Adipocyte (in vitro differentiated cells): ENCODE measurements around the gene NET1.

ENCODE experiments used
- DNase-seq: peaks from one replicate; pipeline ENCODE4 v3.0.0-alpha.2; 2015; ENCODE audit warnings: low read depth
- H3K27me3 ChIP-seq: replicated peaks from 2 replicates; pipeline ENCODE4 v1.7.0; 2013; ENCODE audit warnings: mild to moderate bottlenecking, low read length, moderate library complexity; ENCODE audit not compliant: control insufficient read depth, insufficient read depth
- H3K36me3 ChIP-seq: 2 replicates; pipeline ENCODE4 v1.7.0; 2013; ENCODE audit warnings: low read length, mild to moderate bottlenecking, moderate library complexity; ENCODE audit not compliant: control insufficient read depth, insufficient read depth, severe bottlenecking
- H3K4me1 ChIP-seq: 2 replicates; pipeline ENCODE4 v1.7.0; 2013; ENCODE audit warnings: mild to moderate bottlenecking, low read length, moderate library complexity; ENCODE audit not compliant: control insufficient read depth, insufficient read depth
- H3K4me3 ChIP-seq: 2 replicates; pipeline ENCODE4 v1.7.0; 2013; ENCODE audit warnings: mild to moderate bottlenecking, low read length, moderate library complexity
- H3K9ac ChIP-seq: 2 replicates; pipeline ENCODE4 v1.7.0; 2013; ENCODE audit warnings: mild to moderate bottlenecking, low read length, moderate library complexity
- H3K9me3 ChIP-seq: 2 replicates; pipeline ENCODE4 v1.7.0; 2013; ENCODE audit warnings: mild to moderate bottlenecking, low read length, moderate library complexity; ENCODE audit not compliant: control insufficient read depth

Gene NET1

DNA sequence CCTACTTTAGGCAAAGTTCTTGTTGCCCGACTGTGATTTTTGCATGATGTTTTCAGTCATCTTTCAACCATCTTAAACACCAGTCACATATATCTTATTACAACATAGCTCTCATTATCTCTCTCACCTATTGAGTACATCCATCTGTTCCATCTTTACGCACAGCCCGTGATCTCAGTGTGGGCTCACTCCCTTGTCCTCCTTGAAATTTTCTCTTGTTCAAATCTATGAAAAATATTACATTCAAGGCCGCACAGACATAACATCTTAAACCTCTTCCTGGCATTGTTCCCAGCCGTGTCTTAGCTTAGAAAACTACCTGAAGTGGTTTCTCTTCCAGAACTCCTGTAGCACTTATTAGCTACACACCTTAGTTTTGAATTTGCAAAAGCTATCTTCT lies 32.6 kb downstream of the NET1 start:
- no peaks in the 10 kb centered on the region for H3K36me3 ChIP-seq
- no peak overlapping the region for H3K9ac ChIP-seq
- no peak overlapping the region for H3K4me3 ChIP-seq
- no peaks in the 10 kb centered on the region for H3K9me3 ChIP-seq
- peaks cover 19% of the 10 kb centered on the region for H3K4me1 ChIP-seq
- DNase-seq = no peak
- no peaks in the 10 kb centered on the region for H3K27me3 ChIP-seq

DNA sequence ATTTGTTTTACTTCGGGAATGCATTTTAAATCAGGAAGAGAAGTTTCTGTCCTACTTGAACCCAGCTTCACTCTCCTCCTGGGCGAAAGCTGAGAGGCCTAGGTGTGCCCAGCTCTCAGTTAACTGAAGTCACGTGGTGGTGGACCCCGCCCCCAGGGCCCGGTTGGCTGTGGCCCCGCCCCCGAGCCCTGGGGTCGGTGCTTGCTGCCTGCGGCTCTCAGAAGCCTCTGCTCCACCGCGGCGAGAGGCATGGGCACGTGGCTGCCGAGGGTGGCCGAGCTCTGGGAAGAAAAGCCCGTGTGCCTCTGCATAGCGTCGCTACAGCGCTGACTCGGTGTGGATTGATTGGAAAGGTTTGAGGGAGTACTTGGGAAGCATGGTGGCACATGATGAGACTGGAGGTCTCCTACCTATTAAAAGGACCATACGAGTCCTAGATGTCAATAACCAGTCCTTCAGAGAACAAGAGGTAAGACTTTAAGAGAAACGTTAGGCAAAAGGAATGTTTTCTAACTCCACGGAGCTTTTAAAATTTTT lies 34.1 kb downstream of the NET1 start:
- H3K36me3 ChIP-seq = no peaks in the 10 kb centered on the region
- H3K9ac ChIP-seq = peak overlapping the region; percentile 93
- H3K9me3 ChIP-seq = no peaks in the 10 kb centered on the region
- H3K4me3 ChIP-seq = peak overlapping the region; percentile 97
- DNase-seq = peak; percentile 97
- H3K27me3 ChIP-seq = no peaks in the 10 kb centered on the region
- peaks cover 29% of the 10 kb centered on the region for H3K4me1 ChIP-seq

DNA sequence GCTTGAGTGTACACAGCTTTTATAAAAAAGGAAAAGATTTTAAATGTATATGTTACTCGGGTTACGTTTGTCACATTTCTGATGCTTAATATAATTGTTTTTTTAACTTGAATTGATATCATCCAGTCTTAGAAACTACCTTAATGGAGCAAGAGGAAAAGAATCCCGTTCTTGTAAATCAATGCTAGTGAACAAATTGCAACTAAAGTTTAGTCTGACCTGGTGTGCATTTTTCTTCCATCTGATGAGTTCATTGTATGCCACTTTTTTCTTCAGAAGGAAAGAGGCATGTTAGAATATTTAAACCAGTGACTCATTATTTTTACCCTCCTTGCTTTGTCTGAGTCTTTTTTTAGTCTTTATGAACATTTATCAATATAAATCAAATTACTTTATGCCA lies 34.7 kb downstream of the NET1 start:
- DNase-seq = peak; percentile 64
- Histone ChIP-seq H3K9ac (peak overlapping the region; percentile 93), H3K36me3 (peaks cover 4% of the 10 kb centered on the region), H3K9me3 (no peaks in the 10 kb centered on the region), H3K27me3 (no peaks in the 10 kb centered on the region), H3K4me1 (peaks cover 29% of the 10 kb centered on the region), H3K4me3 (peak overlapping the region; percentile 97)

DNA sequence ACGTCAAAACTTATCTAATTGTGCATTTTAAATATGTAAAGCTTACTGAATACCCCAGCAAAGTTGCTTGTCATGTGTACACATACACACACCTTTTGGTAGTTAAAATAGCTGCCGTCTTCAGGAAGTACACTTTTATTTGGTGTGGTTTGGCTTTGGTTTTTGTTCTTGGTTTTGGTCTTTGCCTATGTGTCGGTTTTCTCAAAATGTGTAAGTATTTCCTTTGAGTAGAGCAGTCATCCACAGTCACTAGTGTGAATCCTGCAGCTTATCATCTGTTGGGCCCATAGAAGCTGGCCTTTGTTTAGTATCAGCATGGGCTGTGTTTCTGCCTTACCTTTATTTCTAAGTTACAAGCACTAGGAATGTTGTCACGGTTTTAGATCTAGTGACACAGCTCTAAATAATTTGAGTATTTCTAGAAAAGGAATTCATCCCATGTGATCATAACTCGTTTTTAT lies 35.3 kb downstream of the NET1 start:
- Histone ChIP-seq H3K36me3 (peaks cover 10% of the 10 kb centered on the region), H3K4me1 (peaks cover 29% of the 10 kb centered on the region), H3K9me3 (no peaks in the 10 kb centered on the region), H3K27me3 (no peaks in the 10 kb centered on the region), H3K4me3 (peak overlapping the region; percentile 97), H3K9ac (peak overlapping the region; percentile 93)
- DNase-seq = peak; percentile 50

DNA sequence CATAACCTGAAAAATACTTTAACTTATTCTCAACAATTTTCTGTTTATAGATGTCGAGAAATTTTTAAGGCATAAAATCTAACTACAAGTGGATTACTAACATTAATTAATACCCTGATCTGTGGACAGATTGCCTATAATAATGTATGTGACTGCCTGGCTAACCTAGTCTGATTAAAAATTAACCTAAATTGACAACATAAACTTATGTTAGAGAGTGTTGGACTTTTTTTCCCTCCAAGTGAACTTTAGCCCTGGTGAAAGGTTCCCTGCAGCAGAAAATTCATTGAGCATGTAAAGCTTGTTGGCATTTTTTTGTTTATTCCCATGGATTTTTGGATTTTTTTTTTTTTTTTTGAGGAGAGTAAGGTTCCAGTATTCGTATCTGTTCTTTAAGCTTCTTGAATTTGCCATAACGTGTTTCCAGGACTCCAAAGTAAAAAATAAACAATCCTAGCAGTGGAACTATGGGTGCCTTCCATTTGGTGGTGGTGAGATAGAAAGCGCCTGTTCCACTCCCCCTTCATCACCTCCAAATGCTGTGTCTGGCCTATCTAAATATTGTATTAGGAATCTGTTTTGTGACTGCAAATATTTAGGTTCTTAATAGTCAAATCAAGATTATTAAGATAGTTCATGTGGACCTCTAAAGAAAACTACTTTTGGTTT lies 36.1 kb downstream of the NET1 start:
- Histone ChIP-seq H3K4me1 (peaks cover 29% of the 10 kb centered on the region), H3K27me3 (no peaks in the 10 kb centered on the region), H3K36me3 (peaks cover 18% of the 10 kb centered on the region), H3K9ac (peak overlapping the region; percentile 93), H3K9me3 (no peaks in the 10 kb centered on the region), H3K4me3 (peak overlapping the region; percentile 97)
- DNase-seq = no peak

DNA sequence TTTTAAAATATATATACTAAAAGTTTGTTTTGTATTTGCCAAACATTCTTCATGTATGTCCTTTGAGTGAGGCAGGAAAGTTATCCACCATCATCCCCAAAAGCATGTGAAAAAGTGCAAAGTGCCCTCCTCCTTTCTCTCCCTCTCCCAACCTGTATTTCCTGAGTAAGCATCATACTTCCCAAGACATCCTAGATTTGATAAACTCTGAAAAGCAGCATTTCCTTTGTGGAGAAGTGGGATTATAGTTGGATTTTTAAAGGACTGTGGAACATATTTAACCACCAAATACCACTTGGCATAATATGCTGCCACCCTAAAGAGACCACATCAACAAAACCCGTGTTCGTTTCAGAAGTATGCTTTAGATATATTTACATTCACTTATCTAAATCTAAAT lies 36.9 kb downstream of the NET1 start:
- H3K9me3 ChIP-seq = no peaks in the 10 kb centered on the region
- H3K27me3 ChIP-seq = no peaks in the 10 kb centered on the region
- peak; percentile 34 for DNase-seq
- peaks cover 29% of the 10 kb centered on the region for H3K4me1 ChIP-seq
- peaks cover 26% of the 10 kb centered on the region for H3K36me3 ChIP-seq
- H3K4me3 ChIP-seq = peak overlapping the region; percentile 97
- peak overlapping the region; percentile 93 for H3K9ac ChIP-seq

DNA sequence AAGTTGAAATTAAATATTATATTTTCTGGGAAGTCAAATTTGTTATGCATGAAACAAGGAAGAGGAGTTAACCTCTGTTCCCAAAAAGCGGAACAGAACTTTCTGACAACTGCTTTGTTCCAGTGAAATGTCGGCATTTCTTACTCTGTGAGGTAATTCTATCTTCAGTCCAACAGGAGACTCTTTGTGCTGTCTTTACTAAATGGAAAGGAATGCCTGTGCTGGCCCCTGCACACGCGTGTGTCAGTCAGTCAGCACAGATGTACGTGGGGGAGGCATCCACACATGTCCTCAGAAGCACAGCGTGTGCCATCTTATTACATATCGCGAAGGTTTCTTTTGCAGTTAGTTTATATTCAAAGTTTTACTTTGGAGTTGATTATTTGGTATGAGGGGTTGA lies 37.5 kb downstream of the NET1 start:
- peak overlapping the region; percentile 97 for H3K4me3 ChIP-seq

DNA sequence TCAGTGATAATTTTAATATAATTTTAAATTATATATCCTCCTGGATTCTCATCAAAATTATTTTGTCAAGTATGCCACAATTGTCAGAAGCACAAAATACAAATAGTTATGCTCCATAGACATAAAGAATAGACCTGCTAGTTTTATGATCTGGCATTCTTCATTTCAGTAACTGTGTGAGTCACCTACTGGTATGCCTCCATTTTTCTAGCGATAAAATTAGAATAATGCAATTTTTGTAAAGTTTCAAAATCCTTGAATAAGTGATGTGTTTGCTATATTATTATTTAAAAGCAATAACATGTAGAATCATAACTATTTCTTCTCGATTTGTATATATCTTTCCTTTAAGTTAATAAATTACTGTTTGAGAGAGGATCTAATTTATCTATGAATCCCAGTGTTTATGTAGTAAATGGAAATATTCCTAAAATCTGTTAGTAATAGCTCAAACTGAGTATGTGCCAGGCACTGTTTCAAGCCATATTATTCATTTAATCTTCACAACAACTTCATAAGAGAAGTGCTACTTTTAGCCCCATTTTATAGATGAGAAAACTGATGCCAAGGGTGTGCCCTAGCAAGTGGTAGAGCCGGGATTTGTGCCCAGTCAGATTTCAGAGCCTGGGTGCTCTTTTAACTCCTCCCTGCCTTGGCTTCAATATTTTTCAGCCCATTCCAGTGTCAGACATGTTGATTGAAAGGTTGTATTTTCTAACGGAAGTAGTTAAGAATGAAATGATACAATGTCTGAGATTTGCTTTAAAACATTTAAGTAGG lies 38.4 kb downstream of the NET1 start:
- no peaks in the 10 kb centered on the region for H3K27me3 ChIP-seq
- H3K4me3 ChIP-seq = no peak overlapping the region
- no peak overlapping the region for H3K9ac ChIP-seq
- peaks cover 42% of the 10 kb centered on the region for H3K36me3 ChIP-seq
- DNase-seq = peak; percentile 51
- H3K4me1 ChIP-seq = peaks cover 29% of the 10 kb centered on the region
- no peaks in the 10 kb centered on the region for H3K9me3 ChIP-seq

More for the DNA sequence above, 37.5 kb downstream of the NET1 start:
- no peaks in the 10 kb centered on the region for H3K9me3 ChIP-seq
- peak; percentile 86 for DNase-seq
- H3K27me3 ChIP-seq = no peaks in the 10 kb centered on the region
- peak overlapping the region; percentile 93 for H3K9ac ChIP-seq
- peaks cover 29% of the 10 kb centered on the region for H3K4me1 ChIP-seq
- H3K36me3 ChIP-seq = peaks cover 32% of the 10 kb centered on the region

DNA sequence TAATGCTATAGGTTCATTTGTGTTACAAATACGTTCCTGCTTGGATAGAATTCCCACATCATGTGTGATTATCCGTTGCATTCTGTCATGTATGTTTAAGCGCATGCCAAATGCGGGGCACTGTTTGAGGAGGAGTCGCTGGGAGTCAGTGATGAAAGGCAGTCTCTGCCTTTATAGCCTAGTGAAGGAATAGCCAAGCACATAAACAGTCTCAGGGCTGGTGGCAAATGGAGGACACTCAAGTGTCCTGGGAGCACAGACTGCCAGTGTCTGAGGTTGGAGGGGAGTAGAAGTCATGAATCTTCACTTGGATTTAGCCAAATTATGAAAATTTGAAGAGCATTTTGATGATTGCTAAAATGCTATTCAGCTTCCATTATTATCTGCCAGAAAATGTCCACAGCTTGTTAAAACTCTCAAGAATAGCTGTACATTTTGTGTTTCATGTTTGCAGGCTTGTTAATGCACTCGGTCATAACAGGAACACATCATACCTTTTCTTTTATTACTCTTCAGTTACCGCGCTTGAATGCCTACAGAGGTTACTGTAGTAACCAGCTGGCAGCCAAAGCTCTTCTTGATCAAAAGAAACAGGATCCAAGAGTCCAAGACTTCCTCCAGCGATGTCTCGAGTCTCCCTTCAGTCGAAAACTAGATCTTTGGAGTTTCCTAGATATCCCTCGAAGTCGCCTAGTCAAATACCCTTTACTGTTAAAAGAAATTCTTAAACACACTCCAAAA lies 41.6 kb downstream of the NET1 start:
- no peak for DNase-seq

DNA sequence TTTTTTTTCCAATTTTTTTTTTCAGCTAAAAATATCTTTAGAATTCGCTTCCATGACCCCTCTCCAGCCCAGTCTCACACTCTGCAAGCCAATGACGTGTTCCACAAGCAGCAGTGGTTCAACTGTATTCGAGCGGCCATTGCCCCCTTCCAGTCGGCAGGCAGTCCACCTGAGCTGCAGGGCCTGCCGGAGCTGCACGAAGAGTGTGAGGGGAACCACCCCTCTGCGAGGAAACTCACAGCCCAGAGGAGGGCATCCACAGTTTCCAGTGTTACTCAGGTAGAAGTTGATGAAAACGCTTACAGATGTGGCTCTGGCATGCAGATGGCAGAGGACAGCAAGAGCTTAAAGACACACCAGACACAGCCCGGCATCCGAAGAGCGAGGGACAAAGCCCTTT lies 44.2 kb downstream of the NET1 start:
- Histone ChIP-seq H3K4me3 (no peak overlapping the region), H3K27me3 (no peaks in the 10 kb centered on the region), H3K36me3 (peaks cover 90% of the 10 kb centered on the region), H3K4me1 (peaks cover 8% of the 10 kb centered on the region), H3K9me3 (no peaks in the 10 kb centered on the region), H3K9ac (no peak overlapping the region)
- no peak for DNase-seq

More for the DNA sequence above, 41.6 kb downstream of the NET1 start:
- no peak overlapping the region for H3K4me3 ChIP-seq
- H3K27me3 ChIP-seq = no peaks in the 10 kb centered on the region
- no peaks in the 10 kb centered on the region for H3K9me3 ChIP-seq
- peaks cover 16% of the 10 kb centered on the region for H3K4me1 ChIP-seq
- H3K9ac ChIP-seq = no peak overlapping the region
- peaks cover 71% of the 10 kb centered on the region for H3K36me3 ChIP-seq

DNA sequence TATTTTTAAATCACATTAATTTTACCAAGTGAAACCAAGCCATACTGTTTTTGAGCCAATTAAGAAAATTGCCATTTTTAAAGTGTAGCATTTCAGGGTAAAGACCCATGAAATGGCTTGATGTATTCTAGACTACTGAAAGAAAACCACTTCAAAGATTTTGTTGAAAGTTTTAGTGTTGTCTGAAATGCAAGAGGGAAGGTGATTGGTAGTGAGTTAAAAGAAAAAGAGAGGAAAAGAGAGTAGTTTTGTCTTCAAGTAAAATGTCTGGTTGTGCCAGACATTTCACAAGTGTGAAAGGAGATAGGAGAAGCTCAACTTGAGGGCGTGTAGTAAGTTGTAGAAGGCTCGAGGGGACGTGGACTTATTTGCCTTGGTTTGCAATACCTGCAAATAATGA lies 45.4 kb downstream of the NET1 start:
- no peak for DNase-seq
- H3K4me3 ChIP-seq = no peak overlapping the region
- H3K4me1 ChIP-seq = peaks cover 20% of the 10 kb centered on the region
- no peaks in the 10 kb centered on the region for H3K9me3 ChIP-seq
- no peak overlapping the region for H3K9ac ChIP-seq
- H3K27me3 ChIP-seq = no peaks in the 10 kb centered on the region
- peaks cover 79% of the 10 kb centered on the region for H3K36me3 ChIP-seq
